Measurements from ENCODE around the gene KLHL41.

KLHL41 gene

GRCh38 chr2:169509298-169509885 lies at the start of gene KLHL41:
Gene KLHL41, plus strand, starts transcription at chr2:169509702. Its CDS starts 77 bp downstream, at chr2:169509779.
- H3K9me3 ChIP-seq (ENCODE audit: control insufficient read depth, insufficient read depth, low read length) = no peaks in the 10 kb centered on the region
- H3K4me1 ChIP-seq (ENCODE audit: insufficient read depth, low read length) = peaks cover 9% of the 10 kb centered on the region; the same call in 1 of the 2 replicates
- H3K9ac ChIP-seq (ENCODE audit: low read depth, low read length) = no peak within 1 kb of the TSS
- no peaks in the 10 kb centered on the region for H3K36me3 ChIP-seq (ENCODE audit: insufficient read depth, low read length)

- Histone ChIP-seq H3K4me1 (ENCODE audit: insufficient read depth, low read length) (no peaks in the 10 kb centered on the region), H3K36me3 (ENCODE audit: insufficient read depth, low read length) (no peaks in the 10 kb centered on the region), H3K9me3 (ENCODE audit: control insufficient read depth, insufficient read depth, low read length) (no peaks in the 10 kb centered on the region; the same call in 1 of the 2 replicates), H3K9ac (ENCODE audit: low read depth, low read length) (no peak overlapping the region)
These were observed 48.4 kb upstream of the KLHL41 start for GRCh38 chr2:169461143-169461542.

DNA sequence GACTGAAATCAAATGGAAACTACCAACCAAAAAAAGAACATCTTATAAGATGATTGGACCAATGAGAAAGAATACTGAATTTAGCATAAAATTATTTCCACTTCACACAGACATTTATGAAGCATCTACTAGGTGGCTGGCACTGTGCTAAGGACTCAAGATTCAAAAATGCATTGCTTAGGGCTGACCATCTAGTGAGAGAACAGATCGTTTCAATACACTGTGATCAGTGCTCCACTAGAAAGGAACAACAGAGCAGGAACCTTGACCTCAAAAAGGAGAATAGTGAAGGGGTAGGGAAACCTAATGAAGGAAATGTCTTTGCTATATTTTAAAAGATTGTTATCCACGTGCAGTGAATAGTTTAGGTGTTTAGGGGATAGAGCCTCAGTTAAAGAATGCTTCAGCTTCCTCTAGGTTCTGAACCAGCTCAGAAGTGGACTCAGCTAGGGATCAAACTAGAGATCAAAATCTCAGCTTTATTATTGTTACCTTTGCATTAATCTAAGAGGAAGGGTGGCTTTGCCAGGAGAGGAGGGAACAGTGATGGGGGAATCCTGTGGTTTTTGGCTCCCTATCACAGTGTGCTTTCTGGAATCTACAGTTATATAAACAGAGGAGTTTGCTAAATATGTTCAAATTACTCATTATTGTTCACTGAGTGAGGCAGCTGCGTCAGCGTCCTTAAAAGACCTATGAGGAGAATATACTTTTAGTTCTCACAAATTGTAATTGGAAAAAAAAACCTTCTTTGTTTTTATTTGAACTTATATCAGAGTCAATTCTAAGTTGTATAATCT lies 46.4 kb upstream of the KLHL41 start:
- H3K4me1 ChIP-seq (ENCODE audit: insufficient read depth, low read length) = no peaks in the 10 kb centered on the region
- no peaks in the 10 kb centered on the region for H3K36me3 ChIP-seq (ENCODE audit: insufficient read depth, low read length)
- H3K9me3 ChIP-seq (ENCODE audit: control insufficient read depth, insufficient read depth, low read length) = no peaks in the 10 kb centered on the region; the same call in 1 of the 2 replicates
- H3K9ac ChIP-seq (ENCODE audit: low read depth, low read length) = no peak overlapping the region

DNA sequence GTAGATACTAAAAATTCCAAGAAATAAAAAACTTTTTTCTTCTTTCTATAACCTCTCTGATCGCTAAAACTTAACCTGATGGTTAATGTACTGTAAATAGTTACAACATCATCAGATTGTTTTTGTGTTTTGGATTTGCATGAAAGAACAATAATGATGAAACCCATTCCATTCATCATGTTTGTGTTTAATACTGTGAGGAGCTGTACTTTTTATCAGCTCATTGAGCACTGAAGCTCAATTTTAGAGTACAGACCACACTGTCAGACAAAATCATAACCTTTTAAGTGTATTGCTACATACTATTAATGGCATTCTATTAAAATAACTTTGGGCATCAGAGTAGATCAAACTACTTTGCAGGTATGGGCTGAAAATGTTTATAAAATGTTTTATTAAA lies 45.0 kb upstream of the KLHL41 start:
- Histone ChIP-seq H3K36me3 (ENCODE audit: insufficient read depth, low read length) (no peaks in the 10 kb centered on the region), H3K9ac (ENCODE audit: low read depth, low read length) (no peak overlapping the region), H3K9me3 (ENCODE audit: control insufficient read depth, insufficient read depth, low read length) (no peaks in the 10 kb centered on the region), H3K4me1 (ENCODE audit: insufficient read depth, low read length) (no peaks in the 10 kb centered on the region)

GRCh38 chr2:169464882-169465281 lies 44.6 kb upstream of the KLHL41 start:
- H3K4me1 ChIP-seq (ENCODE audit: insufficient read depth, low read length) = no peaks in the 10 kb centered on the region
- no peaks in the 10 kb centered on the region for H3K9me3 ChIP-seq (ENCODE audit: control insufficient read depth, insufficient read depth, low read length)
- H3K36me3 ChIP-seq (ENCODE audit: insufficient read depth, low read length) = no peaks in the 10 kb centered on the region
- H3K9ac ChIP-seq (ENCODE audit: low read depth, low read length) = no peak overlapping the region

- no peaks in the 10 kb centered on the region for H3K4me1 ChIP-seq (ENCODE audit: insufficient read depth, low read length)
- no peak overlapping the region for H3K9ac ChIP-seq (ENCODE audit: low read depth, low read length)
- no peaks in the 10 kb centered on the region for H3K9me3 ChIP-seq (ENCODE audit: control insufficient read depth, insufficient read depth, low read length)
- H3K36me3 ChIP-seq (ENCODE audit: insufficient read depth, low read length) = no peaks in the 10 kb centered on the region
These were observed 40.7 kb upstream of the KLHL41 start for GRCh38 chr2:169468841-169469240.

GRCh38 chr2:169469952-169470572 lies 39.4 kb upstream of the KLHL41 start:
- Histone ChIP-seq H3K4me1 (ENCODE audit: insufficient read depth, low read length) (no peaks in the 10 kb centered on the region), H3K36me3 (ENCODE audit: insufficient read depth, low read length) (no peaks in the 10 kb centered on the region), H3K9ac (ENCODE audit: low read depth, low read length) (no peak overlapping the region), H3K9me3 (ENCODE audit: control insufficient read depth, insufficient read depth, low read length) (no peaks in the 10 kb centered on the region)

- H3K9ac ChIP-seq (ENCODE audit: low read depth, low read length) = no peak overlapping the region
- no peaks in the 10 kb centered on the region for H3K4me1 ChIP-seq (ENCODE audit: insufficient read depth, low read length)
- no peaks in the 10 kb centered on the region for H3K9me3 ChIP-seq (ENCODE audit: control insufficient read depth, insufficient read depth, low read length)
- H3K36me3 ChIP-seq (ENCODE audit: insufficient read depth, low read length) = no peaks in the 10 kb centered on the region
These were observed 37.3 kb upstream of the KLHL41 start for GRCh38 chr2:169472249-169472648.

DNA sequence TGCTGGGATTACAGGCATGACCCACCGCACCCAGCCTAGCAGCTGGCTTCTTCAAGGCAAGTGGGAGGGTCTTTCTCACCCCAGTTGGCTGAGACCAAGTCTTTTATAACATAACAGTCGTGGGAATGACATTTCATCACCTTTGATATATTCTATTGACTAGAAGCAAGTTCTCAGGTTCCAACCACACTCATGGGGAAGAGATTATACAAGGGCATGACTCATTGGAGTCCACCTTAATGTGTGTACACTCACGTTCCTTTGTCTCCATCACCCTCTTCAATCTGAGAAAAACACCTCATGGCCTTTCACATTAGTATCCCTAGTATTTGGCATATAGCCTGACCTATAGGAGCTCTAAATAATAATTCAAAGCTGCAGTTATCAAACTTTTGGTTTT lies 33.0 kb upstream of the KLHL41 start:
- Histone ChIP-seq H3K4me1 (ENCODE audit: insufficient read depth, low read length) (0 out of 2 replicates have a peak, but pooled peaks cover 3% of the 10 kb centered on the region), H3K9me3 (ENCODE audit: control insufficient read depth, insufficient read depth, low read length) (no peaks in the 10 kb centered on the region), H3K9ac (ENCODE audit: low read depth, low read length) (no peak overlapping the region), H3K36me3 (ENCODE audit: insufficient read depth, low read length) (no peaks in the 10 kb centered on the region)

GRCh38 chr2:169478339-169478738 lies 31.2 kb upstream of the KLHL41 start:
- H3K9ac ChIP-seq (ENCODE audit: low read depth, low read length) = no peak overlapping the region
- no peaks in the 10 kb centered on the region for H3K9me3 ChIP-seq (ENCODE audit: control insufficient read depth, insufficient read depth, low read length)
- no peaks in the 10 kb centered on the region for H3K36me3 ChIP-seq (ENCODE audit: insufficient read depth, low read length)
- 0 out of 2 replicates have a peak, but pooled peaks cover 3% of the 10 kb centered on the region for H3K4me1 ChIP-seq (ENCODE audit: insufficient read depth, low read length)

GRCh38 chr2:169478745-169479256 lies 30.7 kb upstream of the KLHL41 start:
- H3K9ac ChIP-seq (ENCODE audit: low read depth, low read length) = peak overlapping the region; percentile 89; the same call in 1 of the 2 replicates
- H3K36me3 ChIP-seq (ENCODE audit: insufficient read depth, low read length) = no peaks in the 10 kb centered on the region
- H3K9me3 ChIP-seq (ENCODE audit: control insufficient read depth, insufficient read depth, low read length) = no peaks in the 10 kb centered on the region
- 0 out of 2 replicates have a peak, but pooled peaks cover 3% of the 10 kb centered on the region for H3K4me1 ChIP-seq (ENCODE audit: insufficient read depth, low read length)

GRCh38 chr2:169479257-169480078 lies 30.0 kb upstream of the KLHL41 start, which contains the start of gene BBS5:
Gene BBS5, plus strand, starts transcription at chr2:169479494. Its CDS starts 60 bp downstream, at chr2:169479554.
- Histone ChIP-seq H3K9ac (ENCODE audit: low read depth, low read length) (peak within 1 kb of the TSS; percentile 89), H3K4me1 (ENCODE audit: insufficient read depth, low read length) (0 out of 2 replicates have a peak, but pooled peaks cover 3% of the 10 kb centered on the region), H3K9me3 (ENCODE audit: control insufficient read depth, insufficient read depth, low read length) (no peaks in the 10 kb centered on the region)

DNA sequence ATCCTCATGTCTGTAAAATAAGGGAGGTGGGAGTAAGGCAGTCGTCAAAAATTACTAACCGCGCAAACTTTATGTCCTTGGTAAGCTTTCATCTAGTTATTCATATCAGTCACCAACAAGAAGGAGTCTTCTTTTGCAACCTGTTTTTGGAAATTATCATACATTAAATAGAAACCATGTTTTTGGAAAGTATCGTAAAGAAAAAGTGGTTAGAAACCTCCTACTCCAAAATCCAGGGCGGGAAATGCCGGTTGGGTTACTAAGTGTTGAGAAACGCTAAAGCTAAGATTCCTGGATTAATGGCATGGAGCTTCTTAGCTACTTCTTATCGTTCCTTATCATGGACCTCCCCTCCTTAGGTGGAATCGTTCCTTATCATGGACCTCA lies 29.4 kb upstream of the KLHL41 start:
- Histone ChIP-seq H3K4me1 (ENCODE audit: insufficient read depth, low read length) (0 out of 2 replicates have a peak, but pooled peaks cover 3% of the 10 kb centered on the region), H3K9me3 (ENCODE audit: control insufficient read depth, insufficient read depth, low read length) (no peaks in the 10 kb centered on the region), H3K9ac (ENCODE audit: low read depth, low read length) (peak overlapping the region; percentile 89), H3K36me3 (ENCODE audit: insufficient read depth, low read length) (no peaks in the 10 kb centered on the region)

More at GRCh38 chr2:169479257-169480078, 30.0 kb upstream of the KLHL41 start, which contains the start of gene BBS5:
- no peaks in the 10 kb centered on the region for H3K36me3 ChIP-seq (ENCODE audit: insufficient read depth, low read length)

Measured in ES-I3 (cell line).